GM21529 (cell line): ENCODE results near the gene CD58.
"Not testable (repeated sequence)": the region's sequence is repeated elsewhere in the genome, so short reads cannot be mapped to it uniquely, and the experiment has no call there.

Experiments used
- ATAC-seq: cut with Tn5 transposase; IDR thresholded peaks from one replicate; pipeline ENCODE4 v1.9.1; 2021; ENCODE audit not compliant: unreplicated experiment

Gene CD58

GRCh38 chr1:116571215-116571919 lies 541 bp upstream of the CD58 start:
- no peak for ATAC-seq

- ATAC-seq, result peak; percentile 24
Measured at GRCh38 chr1:116569776-116570357, 959 bp downstream of the CD58 start.

- ATAC-seq, result no peak
Measured at GRCh38 chr1:116569381-116569670, 1.5 kb downstream of the CD58 start.

DNA sequence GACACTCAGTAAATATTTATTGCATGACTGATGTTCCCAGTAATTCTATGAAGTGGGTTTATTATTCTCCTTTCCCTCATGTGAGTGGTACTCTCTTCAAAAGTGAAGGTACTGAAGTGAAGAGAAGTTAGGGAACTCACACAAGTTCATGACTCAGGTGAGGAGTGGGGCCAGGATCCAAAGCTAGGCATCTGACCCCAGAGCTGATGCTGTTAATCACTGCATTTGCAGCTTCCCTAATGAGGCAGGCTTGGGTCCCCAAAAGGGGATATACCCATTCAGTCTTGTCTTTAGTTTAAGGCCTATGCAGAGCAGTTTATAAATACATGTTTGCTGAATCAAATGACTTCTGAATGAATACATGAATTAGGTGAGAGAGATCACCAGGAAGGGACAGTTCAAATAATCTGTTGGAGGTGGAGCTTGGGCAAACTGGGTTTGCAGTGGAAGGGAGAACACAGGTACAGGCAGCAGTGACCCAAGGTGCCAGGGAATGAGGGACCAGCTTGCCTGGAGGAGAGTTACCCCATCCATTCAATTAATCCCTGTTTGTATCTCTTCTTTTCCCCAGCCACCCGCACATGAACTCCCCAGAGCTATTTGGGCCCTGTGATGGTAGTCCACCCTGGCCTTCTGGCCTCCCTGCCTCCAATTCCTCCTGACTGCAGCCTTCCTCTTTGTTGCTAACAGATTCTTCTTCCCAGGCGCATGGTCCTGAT lies 2.0 kb downstream of the CD58 start:
- no peak for ATAC-seq

GRCh38 chr1:116567790-116568661 lies 2.8 kb downstream of the CD58 start:
- no peak for ATAC-seq

GRCh38 chr1:116565222-116565621 lies 5.6 kb downstream of the CD58 start:
- no peak for ATAC-seq

- ATAC-seq, result no peak
Measured at GRCh38 chr1:116564426-116564825, 6.4 kb downstream of the CD58 start.

DNA sequence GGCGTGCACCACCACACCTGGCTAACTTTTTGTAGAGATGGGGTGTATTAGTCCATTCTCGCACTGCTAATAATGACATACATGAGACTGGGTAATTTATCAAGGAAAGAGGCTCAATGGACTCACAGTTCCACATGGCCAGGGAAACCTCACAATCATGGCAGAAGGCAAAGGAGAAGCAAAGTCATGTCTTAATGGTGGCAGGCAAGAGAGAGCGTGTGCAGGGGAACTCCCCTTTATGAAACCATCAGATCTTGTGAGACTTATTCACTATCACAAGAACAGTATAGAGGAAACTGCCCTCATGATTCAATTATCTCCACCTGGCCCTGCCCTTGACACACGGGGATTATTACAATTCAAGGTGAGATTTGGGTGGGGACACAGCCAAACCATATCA lies 8.4 kb downstream of the CD58 start:
- ATAC-seq, result not testable (repeated sequence)

- ATAC-seq, result no peak
Measured at GRCh38 chr1:116561563-116561962, 9.3 kb downstream of the CD58 start.

GRCh38 chr1:116560704-116561490 lies 9.9 kb downstream of the CD58 start:
- peak; percentile 22 for ATAC-seq

DNA sequence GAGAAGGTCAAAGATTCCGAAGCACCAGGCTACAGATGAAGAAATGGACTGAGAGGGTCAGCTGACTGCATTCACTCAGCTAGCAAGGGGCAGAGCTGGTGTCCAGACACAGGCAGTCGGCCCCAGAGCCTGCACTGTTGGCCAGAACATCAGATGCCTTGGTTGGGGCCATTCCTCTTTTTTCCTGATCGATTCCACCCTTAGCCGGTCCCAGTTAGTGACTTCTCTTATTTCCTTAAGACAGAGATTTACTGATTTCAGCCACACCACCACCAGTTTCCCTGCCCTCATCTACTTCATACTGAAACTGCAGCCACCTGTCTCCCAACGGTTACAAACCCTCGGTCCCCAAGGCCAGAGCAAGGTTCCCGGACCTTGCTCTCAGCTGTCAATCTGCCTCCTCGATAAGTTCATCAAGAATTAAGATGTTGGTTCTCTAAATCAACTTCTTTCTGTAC lies 11.5 kb downstream of the CD58 start:
- ATAC-seq, result peak; percentile 38

DNA sequence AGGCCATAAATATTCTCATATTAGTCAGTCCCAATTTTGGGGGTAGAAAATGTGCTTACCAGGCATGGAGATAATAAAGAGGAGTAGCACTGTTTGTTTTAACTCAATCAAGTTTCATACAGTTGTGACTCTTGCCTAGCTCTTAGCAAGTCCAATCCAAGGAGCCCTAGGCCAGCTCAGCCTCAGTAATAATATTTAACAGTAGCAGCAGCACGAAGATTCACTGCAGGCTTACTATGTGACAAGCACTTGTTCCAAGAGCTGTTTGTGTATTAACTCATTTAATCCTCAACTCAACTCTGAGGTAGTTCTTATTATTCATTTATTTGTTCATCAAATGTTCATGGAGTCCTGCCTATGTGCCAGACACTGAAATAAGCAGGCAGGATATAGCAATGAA lies 12.3 kb downstream of the CD58 start:
- ATAC-seq, result no peak

GRCh38 chr1:116558140-116558549 lies 12.7 kb downstream of the CD58 start:
- no peak for ATAC-seq

- no peak for ATAC-seq
Measured at GRCh38 chr1:116557323-116557878, 13.4 kb downstream of the CD58 start.

- ATAC-seq, result peak; percentile 60
Measured at GRCh38 chr1:116556289-116557006, 14.4 kb downstream of the CD58 start.

DNA sequence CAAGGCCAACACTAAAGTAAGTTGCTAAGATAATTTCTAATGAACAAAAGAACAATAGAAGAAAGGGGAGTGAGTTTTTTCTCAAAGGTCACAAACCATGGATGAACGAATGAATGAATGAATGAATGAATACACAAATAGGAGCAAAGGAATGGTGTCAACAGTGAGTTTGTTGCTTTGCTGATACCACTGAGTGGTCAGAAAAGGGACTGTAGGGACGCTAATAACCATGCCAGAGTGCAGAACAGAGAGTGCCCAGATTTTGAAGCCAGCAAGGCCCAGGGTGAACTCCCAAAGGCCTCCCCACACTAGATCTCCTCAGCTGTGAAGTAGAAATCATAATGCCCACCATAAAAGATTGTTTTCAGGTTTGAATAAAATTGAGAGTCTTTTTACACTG lies 15.9 kb downstream of the CD58 start:
- ATAC-seq, result no peak

DNA sequence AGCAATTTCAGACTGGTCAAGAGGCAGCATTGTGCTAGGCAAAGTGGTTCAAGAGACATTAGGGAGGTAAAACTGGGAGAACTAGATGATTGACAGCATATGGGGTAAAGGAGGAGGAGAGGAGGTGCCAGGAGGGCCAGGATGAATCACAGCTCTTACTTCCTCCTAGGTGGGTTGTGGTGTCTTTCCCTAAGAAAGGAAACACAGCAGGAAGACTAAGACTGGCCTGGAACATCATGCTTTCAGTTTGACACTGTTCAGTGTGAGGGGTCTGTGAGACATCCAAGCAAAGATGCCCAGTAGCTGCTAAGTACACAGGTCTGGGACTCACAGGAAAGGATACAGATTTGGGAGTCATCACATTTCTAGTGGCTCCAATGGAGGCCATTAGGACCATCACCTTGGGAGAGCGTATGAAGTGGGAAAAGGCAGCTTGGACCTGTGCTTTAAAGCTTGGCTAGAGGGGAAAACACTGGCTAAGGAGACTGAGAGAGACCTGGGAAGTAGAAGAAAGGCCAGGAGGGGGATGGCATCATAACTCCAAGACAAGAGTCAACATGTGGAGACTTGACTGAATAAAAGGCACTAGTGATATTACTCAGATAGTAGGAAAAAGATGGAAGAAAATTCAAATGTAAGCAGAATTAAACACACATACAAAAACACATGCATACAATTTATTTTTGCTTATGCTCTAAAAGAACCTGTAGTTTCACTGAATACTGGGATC lies 17.3 kb downstream of the CD58 start:
- no peak for ATAC-seq

- no peak for ATAC-seq
Measured at GRCh38 chr1:116546354-116546977, 24.4 kb downstream of the CD58 start.

DNA sequence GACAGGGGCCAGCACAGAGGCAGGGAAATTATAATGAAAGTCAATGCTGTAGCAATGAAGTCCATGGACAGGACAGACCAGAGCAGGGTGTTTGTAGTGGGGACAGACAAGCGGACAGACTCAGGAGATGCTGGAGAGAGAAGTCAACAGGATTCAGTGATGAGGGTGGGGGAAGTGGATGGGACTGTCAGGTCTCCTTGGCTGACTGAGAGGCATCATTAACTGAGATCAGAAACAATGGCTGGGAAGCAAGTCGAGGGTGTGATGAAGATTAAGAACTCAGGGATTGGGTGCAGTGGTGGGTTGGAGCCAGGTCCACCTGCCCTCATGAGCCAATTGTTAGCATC lies 25.5 kb downstream of the CD58 start:
- ATAC-seq, result peak; percentile 10
